Keratinocyte (primary cell): Measurements from ENCODE around the gene INTS3.

Source experiments
- EZH2 ChIP-seq: IDR thresholded peaks from one replicate; pipeline ENCODE4 v1.6.1; 2012; ENCODE audit warnings: inconsistent platforms, mild to moderate bottlenecking, low read length, moderate library complexity
- TF ChIP-seq, protein P1 (sequence below), 3 experiments: IDR thresholded peaks in 1 of 3; conservative IDR thresholded peaks in 1 of 3; optimal IDR thresholded peaks in 1 of 3; 2 replicates in 2 of 3; 3 replicates in 1 of 3; pipeline versions ENCODE3 to v1.5.1; 2011; ENCODE audit warnings: low read length in 3 of 3, mild to moderate bottlenecking in 3 of 3, moderate library complexity in 2 of 3, control low read depth in 1 of 3, inconsistent platforms in 1 of 3; ENCODE audit not compliant: insufficient read depth in 2 of 3; ENCODE audit errors: extremely low read depth in 1 of 3

- TF ChIP-seq, protein P1, sequence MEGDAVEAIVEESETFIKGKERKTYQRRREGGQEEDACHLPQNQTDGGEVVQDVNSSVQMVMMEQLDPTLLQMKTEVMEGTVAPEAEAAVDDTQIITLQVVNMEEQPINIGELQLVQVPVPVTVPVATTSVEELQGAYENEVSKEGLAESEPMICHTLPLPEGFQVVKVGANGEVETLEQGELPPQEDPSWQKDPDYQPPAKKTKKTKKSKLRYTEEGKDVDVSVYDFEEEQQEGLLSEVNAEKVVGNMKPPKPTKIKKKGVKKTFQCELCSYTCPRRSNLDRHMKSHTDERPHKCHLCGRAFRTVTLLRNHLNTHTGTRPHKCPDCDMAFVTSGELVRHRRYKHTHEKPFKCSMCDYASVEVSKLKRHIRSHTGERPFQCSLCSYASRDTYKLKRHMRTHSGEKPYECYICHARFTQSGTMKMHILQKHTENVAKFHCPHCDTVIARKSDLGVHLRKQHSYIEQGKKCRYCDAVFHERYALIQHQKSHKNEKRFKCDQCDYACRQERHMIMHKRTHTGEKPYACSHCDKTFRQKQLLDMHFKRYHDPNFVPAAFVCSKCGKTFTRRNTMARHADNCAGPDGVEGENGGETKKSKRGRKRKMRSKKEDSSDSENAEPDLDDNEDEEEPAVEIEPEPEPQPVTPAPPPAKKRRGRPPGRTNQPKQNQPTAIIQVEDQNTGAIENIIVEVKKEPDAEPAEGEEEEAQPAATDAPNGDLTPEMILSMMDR (optimal IDR thresholded peaks at IDR 0.05 in 1 of 3, IDR thresholded peaks at IDR 0.05 in 1 of 3, conservative IDR thresholded peaks at IDR 0.05 in 1 of 3; ENCODE audit: extremely low read depth in 1 of 3, insufficient read depth in 2 of 3, low read length in 3 of 3), result no peak
- TF ChIP-seq EZH2, result no peak
These were observed 77.3 kb downstream of the INTS3 start for GRCh38 chr1:153805042-153805745.
